Tibial artery (tissue), 4 donors: Measurements from ENCODE around the gene TCEA3.

Source experiments
- DNase-seq, 2 donors: peaks; one replicate each; pipeline ENCODE4 v3.0.0-alpha.2; 2019
- H3K27ac ChIP-seq, 2 donors: fragments of 200-600 bp; sonication (generic) in 1 of 2; 1 replicate in 1 of 2; 2 replicates in 1 of 2; pipeline ENCODE4 v1.5.1; 2018 to 2019; ENCODE audit warnings: mild to moderate bottlenecking in 1 of 2
- H3K27me3 ChIP-seq, 2 donors: fragments of 200-600 bp; sonication (generic) in 1 of 2; one replicate each; pipeline versions ENCODE4 v1.5.1 to v1.6.0; 2016 to 2019
- H3K36me3 ChIP-seq, 3 donors: fragments of 200-600 bp; sonication (generic) in 2 of 3; one replicate each; pipeline ENCODE4 v1.5.1; 2016 to 2019; ENCODE audit warnings: mild to moderate bottlenecking in 2 of 3
- H3K4me1 ChIP-seq, 4 donors: fragments of 200-600 bp; sonication (generic) in 2 of 4; 1 replicate in 3 of 4; 2 replicates in 1 of 4; pipeline ENCODE4 v1.5.1; 2016 to 2019
- H3K4me3 ChIP-seq, 2 donors: fragments of 200-600 bp; sonication (generic) in 1 of 2; 1 replicate in 1 of 2; 2 replicates in 1 of 2; pipeline ENCODE4 v1.5.1; 2018 to 2019; ENCODE audit warnings: mild to moderate bottlenecking in 2 of 2
- H3K9me3 ChIP-seq, 3 donors: fragments of 200-600 bp; sonication (generic) in 1 of 3; one replicate each; pipeline ENCODE4 v1.5.1; 2016 to 2019
- intact Hi-C: fragments of 100-400 bp; cut with DNase I; formaldehyde crosslinking; loops from one replicate; pipeline ENCODE4 v1.15.0; 2023; ENCODE audit warnings: low total_unique reads
- TF ChIP-seq, protein P1 (sequence below), 2 experiments: fragments of 200-600 bp in 1 of 2; fragments of 450-650 bp in 1 of 2; IDR thresholded peaks; one replicate each; pipeline ENCODE4 v1.5.1; 2017 to 2019; ENCODE audit warnings: antibody characterized with exemption in 2 of 2, mild to moderate bottlenecking in 1 of 2, moderate library complexity in 1 of 2

The TCEA3 gene

GRCh38 chr1:23369335-23370013, 55.1 kb downstream of the TCEA3 start, which contains the start of gene ZNF436:
Gene ZNF436, minus strand, starts transcription at chr1:23369836. Its CDS starts 1,831 bp downstream, at chr1:23368005.
- Histone ChIP-seq H3K9me3 (peaks cover 0 to 8% (median 0%) of the 10 kb centered on the region in 3 donors), H3K27me3 (no peaks in the 10 kb centered on the region), H3K4me3 (peak within 1 kb of the TSS; percentile 71 to 95), H3K27ac (peak within 1 kb of the TSS; percentile 98 to 99), H3K36me3 (peaks cover 13 to 23% (median 20%) of the 10 kb centered on the region in 3 donors), H3K4me1 (peaks cover 0 to 47% (median 39%) of the 10 kb centered on the region in 4 donors)
- intact Hi-C loops: loop anchor here (2.0 to 10.0 kb wide), 2 partner anchors 25 to 165 kb away; partner anchors contain the start of genes E2F2 and HNRNPR
- DNase-seq: peak; percentile 86 to 91
- TF ChIP-seq, protein P1, sequence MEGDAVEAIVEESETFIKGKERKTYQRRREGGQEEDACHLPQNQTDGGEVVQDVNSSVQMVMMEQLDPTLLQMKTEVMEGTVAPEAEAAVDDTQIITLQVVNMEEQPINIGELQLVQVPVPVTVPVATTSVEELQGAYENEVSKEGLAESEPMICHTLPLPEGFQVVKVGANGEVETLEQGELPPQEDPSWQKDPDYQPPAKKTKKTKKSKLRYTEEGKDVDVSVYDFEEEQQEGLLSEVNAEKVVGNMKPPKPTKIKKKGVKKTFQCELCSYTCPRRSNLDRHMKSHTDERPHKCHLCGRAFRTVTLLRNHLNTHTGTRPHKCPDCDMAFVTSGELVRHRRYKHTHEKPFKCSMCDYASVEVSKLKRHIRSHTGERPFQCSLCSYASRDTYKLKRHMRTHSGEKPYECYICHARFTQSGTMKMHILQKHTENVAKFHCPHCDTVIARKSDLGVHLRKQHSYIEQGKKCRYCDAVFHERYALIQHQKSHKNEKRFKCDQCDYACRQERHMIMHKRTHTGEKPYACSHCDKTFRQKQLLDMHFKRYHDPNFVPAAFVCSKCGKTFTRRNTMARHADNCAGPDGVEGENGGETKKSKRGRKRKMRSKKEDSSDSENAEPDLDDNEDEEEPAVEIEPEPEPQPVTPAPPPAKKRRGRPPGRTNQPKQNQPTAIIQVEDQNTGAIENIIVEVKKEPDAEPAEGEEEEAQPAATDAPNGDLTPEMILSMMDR (IDR thresholded peaks at IDR 0.05): no peak

GRCh38 chr1:23368562-23369334, 55.8 kb downstream of the TCEA3 start:
- peak; percentile 92 to 94 for DNase-seq
- Histone ChIP-seq H3K36me3 (peaks cover 20 to 30% (median 28%) of the 10 kb centered on the region in 3 donors), H3K4me1 (peaks cover 0 to 47% (median 39%) of the 10 kb centered on the region in 4 donors), H3K27me3 (no peaks in the 10 kb centered on the region), H3K9me3 (peaks cover 0 to 13% (median 5%) of the 10 kb centered on the region in 3 donors), H3K4me3 (peak overlapping the region; percentile 71 to 95), H3K27ac (peak overlapping the region; percentile 98 to 99)
- intact Hi-C loops: loop anchor here (2.0 to 10.0 kb wide), 2 partner anchors 24 to 166 kb away; partner anchors contain the start of genes E2F2 and HNRNPR
- TF ChIP-seq, protein P1 (IDR thresholded peaks at IDR 0.05): no peak

DNA sequence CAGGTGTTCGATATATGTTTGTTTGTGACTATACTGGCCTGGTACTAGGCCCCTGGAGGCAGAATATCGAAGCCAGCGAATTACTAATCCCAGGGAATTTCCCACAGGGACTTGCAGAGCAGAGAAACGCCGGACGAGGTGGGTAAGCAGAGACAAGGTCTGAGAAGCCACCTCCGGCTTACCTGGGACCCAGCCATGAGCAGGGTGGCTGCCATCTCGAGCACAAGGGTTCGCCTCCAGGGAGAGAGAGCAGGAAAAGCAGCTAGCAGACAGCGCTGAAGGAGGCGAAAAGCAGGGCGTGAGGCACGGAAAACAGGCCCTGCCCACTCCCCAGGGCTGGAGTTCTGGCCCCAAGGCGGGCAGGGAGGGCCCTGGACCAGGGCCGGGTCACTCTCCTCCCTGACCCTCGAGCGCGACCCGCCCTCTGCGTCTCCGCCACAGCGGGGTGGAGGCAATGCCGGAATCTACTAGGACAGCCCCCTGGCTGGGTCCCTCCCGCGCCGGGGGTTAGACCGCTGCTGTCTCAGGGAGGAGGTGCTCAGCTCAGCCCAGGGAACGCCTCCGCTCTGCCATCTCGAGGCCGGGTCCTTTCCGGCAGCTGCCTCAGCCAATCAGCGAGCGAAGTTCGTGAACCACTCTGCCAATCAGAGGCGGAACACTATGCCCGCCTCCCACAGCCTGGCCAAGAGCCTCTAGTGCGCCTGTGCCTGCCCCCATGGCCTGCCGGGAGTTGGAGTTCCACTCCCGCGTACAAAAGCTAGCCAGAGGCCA, 56.6 kb downstream of the TCEA3 start:
- Histone ChIP-seq H3K4me3 (peak overlapping the region; percentile 71 to 95), H3K9me3 (peaks cover 0 to 21% (median 10%) of the 10 kb centered on the region in 3 donors), H3K36me3 (peaks cover 28 to 37% (median 35%) of the 10 kb centered on the region in 3 donors), H3K4me1 (peaks cover 0 to 47% (median 39%) of the 10 kb centered on the region in 4 donors), H3K27me3 (no peaks in the 10 kb centered on the region), H3K27ac (peak overlapping the region; percentile 98 to 99)
- peak; percentile 98 to 99 for DNase-seq
- intact Hi-C loops: loop anchor here (2.0 to 10.0 kb wide), 2 partner anchors 23 to 167 kb away; partner anchors contain the start of genes E2F2 and HNRNPR
- TF ChIP-seq, protein P1 (IDR thresholded peaks at IDR 0.05): no peak

DNA sequence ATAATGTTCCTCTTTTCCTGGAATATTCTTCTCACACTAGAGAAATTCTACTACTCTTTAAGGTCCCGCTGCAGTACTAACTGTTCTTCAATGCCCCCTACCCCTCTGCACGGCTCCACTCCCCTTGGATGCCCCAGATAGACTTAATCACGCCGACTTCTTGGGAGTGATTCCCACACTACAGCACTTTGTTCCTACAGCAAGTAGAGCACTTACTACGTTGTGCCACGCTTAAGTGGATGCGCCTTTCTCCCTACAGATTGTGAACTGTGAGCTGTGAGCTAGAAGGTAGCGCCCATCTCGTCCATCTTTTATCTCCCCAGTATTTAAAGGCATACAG, 57.1 kb downstream of the TCEA3 start:
- Histone ChIP-seq H3K36me3 (peaks cover 33 to 43% (median 41%) of the 10 kb centered on the region in 3 donors), H3K4me3 (peak overlapping the region; percentile 71 to 95), H3K4me1 (peaks cover 0 to 46% (median 39%) of the 10 kb centered on the region in 4 donors), H3K27ac (peak overlapping the region; percentile 98 to 99), H3K9me3 (peaks cover 5 to 27% (median 16%) of the 10 kb centered on the region in 3 donors), H3K27me3 (no peaks in the 10 kb centered on the region)
- peak in 1 of 2 donors; percentile 54 for DNase-seq
- intact Hi-C loops: loop anchor here (10.0 kb wide), 1 partner anchor 167 kb away; the partner anchor contains the start of gene E2F2
- TF ChIP-seq, protein P1 (IDR thresholded peaks at IDR 0.05): no peak

DNA sequence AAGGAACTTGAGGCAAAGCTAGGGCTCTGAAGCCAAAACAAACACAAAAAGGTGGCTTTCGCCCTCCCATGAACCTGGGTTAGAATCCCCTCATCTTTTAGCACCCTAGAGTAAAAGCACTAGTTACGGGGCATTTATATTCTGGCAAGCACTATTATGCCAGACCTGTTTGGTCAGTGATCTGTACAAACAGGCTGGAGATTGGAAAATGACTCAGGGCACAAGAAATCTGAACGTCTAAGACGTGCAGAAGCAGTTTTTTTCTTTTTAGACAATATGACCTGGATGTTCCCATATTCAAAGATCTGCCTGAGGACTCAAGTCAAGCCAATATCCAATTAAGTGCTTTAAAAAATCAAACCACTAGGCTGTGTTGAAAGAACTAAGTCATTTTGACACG, 58.0 kb downstream of the TCEA3 start:
- H3K4me3 ChIP-seq: no peak overlapping the region
- DNase-seq: no peak
- peak overlapping the region in 1 of 2 donors; percentile 99 for H3K27ac ChIP-seq
- peaks cover 10 to 35% (median 24%) of the 10 kb centered on the region in 3 donors for H3K9me3 ChIP-seq
- intact Hi-C loops: loop anchor here (1.0 to 10.0 kb wide), 2 partner anchors 39 to 168 kb away; partner anchors contain the start of gene E2F2
- TF ChIP-seq, protein P1 (IDR thresholded peaks at IDR 0.05): no peak
- no peaks in the 10 kb centered on the region for H3K27me3 ChIP-seq
- H3K36me3 ChIP-seq: peaks cover 41 to 51% (median 49%) of the 10 kb centered on the region in 3 donors
- H3K4me1 ChIP-seq: peaks cover 0 to 41% (median 35%) of the 10 kb centered on the region in 4 donors
